ENCODE data around the gene NTRK2. TPM values are rescaled to one million over a fixed set of nuclear protein-coding genes. Genes with fewer than 3 reads are reported as not detected.

Gene NTRK2
- total RNA-seq, 5 donors from 2014 or later (not counting 1 experiment from before 2014, with no cell fraction given) = 0.05 to 0.39 (median 0.12) TPM; not detected in 1

DNA sequence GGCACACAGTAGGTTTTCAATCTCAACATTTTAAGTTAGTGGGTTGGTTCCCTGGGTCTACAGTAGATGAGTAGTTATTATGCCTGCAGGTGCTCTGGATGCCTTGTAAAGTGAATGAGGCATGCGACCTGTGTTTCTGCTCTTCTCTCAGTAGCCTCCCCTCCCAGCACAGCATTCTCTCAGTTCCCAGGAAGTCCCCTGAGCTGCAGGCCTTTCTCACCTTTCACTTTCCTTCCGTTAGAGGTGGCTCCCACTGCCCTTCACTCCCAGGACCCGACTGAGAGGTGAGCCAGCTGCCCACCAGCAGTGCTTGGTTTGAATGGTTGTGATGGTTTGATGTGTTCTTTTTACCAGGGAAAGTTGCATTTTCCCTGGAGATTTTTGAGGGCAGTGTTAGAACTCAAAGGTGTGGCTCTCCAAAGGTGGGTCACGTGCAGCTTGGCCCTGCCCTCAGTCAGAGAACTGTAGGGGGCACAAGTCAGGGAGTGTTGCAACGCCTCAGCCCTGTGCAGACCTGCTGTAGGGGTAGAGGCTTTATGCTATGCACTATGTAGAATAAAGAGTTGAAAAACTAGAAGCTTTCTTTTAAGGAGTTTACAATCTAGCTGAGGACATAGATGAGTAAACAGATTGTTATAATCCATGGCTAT, 173.8 kb downstream of the NTRK2 start:
- H3K9me3 Mint-ChIP-seq = peaks cover 0 to 13% (median 0%) of the 10 kb centered on the region in 3 donors
- DNase-seq = no peak
- Histone ChIP-seq H3K4me1 (ENCODE audit: control insufficient read depth in 1 of 2, extremely low read depth in 1 of 2, insufficient read depth in 2 of 2, low read length in 2 of 2) (no peaks in the 10 kb centered on the region), H3K27ac (ENCODE audit: low read length) (no peak overlapping the region), H3K36me3 (ENCODE audit: control insufficient read depth in 2 of 2, extremely low read depth in 1 of 2, insufficient read depth in 1 of 2, low read length in 1 of 2) (no peaks in the 10 kb centered on the region), H3K4me3 (ENCODE audit: control insufficient read depth in 1 of 2, extremely low read depth in 1 of 2, low read length in 1 of 2) (no peak overlapping the region), H3K9me3 (no peaks in the 10 kb centered on the region), H3K27me3 (replicated peaks in 1 of 2; ENCODE audit: control insufficient read depth in 2 of 2, extremely low read depth in 1 of 2, insufficient read depth in 2 of 2, low read length in 1 of 2) (peaks cover 0 to 5% of the 10 kb centered on the region in 2 experiments)
- ChIA-PET POLR2A (interaction anchor here in 1 of 2 donors (0.8 kb wide), 1 partner anchor 9 kb away, joined by 4 read pairs; no protein-coding TSS in a partner anchor), CTCF (no interaction called here)
- H3K4me1 Mint-ChIP-seq = no peaks in the 10 kb centered on the region
- H3K27me3 Mint-ChIP-seq = peaks cover 6 to 12% of the 10 kb centered on the region in 2 donors
- H3K36me3 Mint-ChIP-seq = no peaks in the 10 kb centered on the region
- H3K4me3 Mint-ChIP-seq = no peak overlapping the region
- H3K27ac Mint-ChIP-seq = no peak overlapping the region
- 63% methylated on average over 1 of the region's 5 CpGs for WGBS (ENCODE audit: insufficient coverage)
- ATAC-seq (replicated peaks in 1 of 4) = no peak

GRCh38 chr9:84845956-84846900, 176.7 kb downstream of the NTRK2 start:
- Histone ChIP-seq H3K4me3 (ENCODE audit: control insufficient read depth in 1 of 2, extremely low read depth in 1 of 2, low read length in 1 of 2) (no peak overlapping the region), H3K4me1 (ENCODE audit: control insufficient read depth in 1 of 2, extremely low read depth in 1 of 2, insufficient read depth in 2 of 2, low read length in 2 of 2) (no peaks in the 10 kb centered on the region), H3K36me3 (ENCODE audit: control insufficient read depth in 2 of 2, extremely low read depth in 1 of 2, insufficient read depth in 1 of 2, low read length in 1 of 2) (no peaks in the 10 kb centered on the region), H3K9me3 (no peaks in the 10 kb centered on the region), H3K27me3 (replicated peaks in 1 of 2; ENCODE audit: control insufficient read depth in 2 of 2, extremely low read depth in 1 of 2, insufficient read depth in 2 of 2, low read length in 1 of 2) (peaks cover 0 to 5% of the 10 kb centered on the region in 2 experiments), H3K27ac (ENCODE audit: low read length) (no peak overlapping the region)
- Mint-ChIP-seq H3K36me3 (no peaks in the 10 kb centered on the region), H3K4me3 (no peak overlapping the region), H3K9me3 (peaks cover 0 to 9% (median 0%) of the 10 kb centered on the region in 3 donors), H3K27ac (no peak overlapping the region), H3K4me1 (no peaks in the 10 kb centered on the region), H3K27me3 (peaks cover 0 to 2% of the 10 kb centered on the region in 2 donors)
- ChIA-PET POLR2A (no interaction called here), CTCF (no interaction called here)
- DNase-seq (no peak), ATAC-seq (replicated peaks in 1 of 4) (no peak)
- 80% methylated on average over 1 of the region's 7 CpGs for WGBS (ENCODE audit: insufficient coverage)

- no peaks in the 10 kb centered on the region for H3K4me1 Mint-ChIP-seq
- no peak overlapping the region for H3K4me3 Mint-ChIP-seq
- H3K27ac Mint-ChIP-seq = no peak overlapping the region
- Histone ChIP-seq H3K27me3 (replicated peaks in 1 of 2; ENCODE audit: control insufficient read depth in 2 of 2, extremely low read depth in 1 of 2, insufficient read depth in 2 of 2, low read length in 1 of 2) (peaks cover 0 to 5% of the 10 kb centered on the region in 2 experiments), H3K4me3 (ENCODE audit: control insufficient read depth in 1 of 2, extremely low read depth in 1 of 2, low read length in 1 of 2) (no peak overlapping the region), H3K9me3 (no peaks in the 10 kb centered on the region), H3K27ac (ENCODE audit: low read length) (no peak overlapping the region), H3K4me1 (ENCODE audit: control insufficient read depth in 1 of 2, extremely low read depth in 1 of 2, insufficient read depth in 2 of 2, low read length in 2 of 2) (no peaks in the 10 kb centered on the region), H3K36me3 (ENCODE audit: control insufficient read depth in 2 of 2, extremely low read depth in 1 of 2, insufficient read depth in 1 of 2, low read length in 1 of 2) (no peaks in the 10 kb centered on the region)
- no peaks in the 10 kb centered on the region for H3K36me3 Mint-ChIP-seq
- CTCF ChIA-PET = no interaction called here
- POLR2A ChIA-PET = no interaction called here
- DNase-seq (no peak), ATAC-seq (replicated peaks in 1 of 4) (no peak)
- H3K27me3 Mint-ChIP-seq = no peaks in the 10 kb centered on the region
- peaks cover 0 to 5% (median 0%) of the 10 kb centered on the region in 3 donors for H3K9me3 Mint-ChIP-seq
Measured at GRCh38 chr9:84846906-84847305, 177.4 kb downstream of the NTRK2 start.

DNA sequence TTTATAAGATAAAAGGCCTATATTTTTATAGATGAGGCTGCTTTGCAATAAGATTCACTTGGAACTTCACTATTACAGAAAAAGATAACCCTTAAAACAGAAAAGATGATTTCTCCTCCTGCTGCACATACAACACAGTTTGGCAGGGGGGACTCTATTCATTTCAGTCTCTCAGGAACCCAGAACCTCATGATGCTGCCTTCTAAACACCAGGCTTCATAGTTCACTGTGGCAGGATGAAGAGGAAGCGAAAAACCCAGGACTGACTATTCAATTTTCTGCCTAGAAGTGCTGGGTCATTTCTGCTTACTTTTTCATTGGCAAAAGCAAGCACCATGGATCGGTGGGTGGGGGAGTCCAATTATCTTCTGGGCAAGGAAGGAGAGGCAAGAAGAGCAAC, 179.5 kb downstream of the NTRK2 start:
- H3K4me3 Mint-ChIP-seq = no peak overlapping the region
- no peaks in the 10 kb centered on the region for H3K4me1 Mint-ChIP-seq
- DNase-seq (no peak), ATAC-seq (replicated peaks in 1 of 4) (no peak)
- H3K9me3 ChIP-seq = no peaks in the 10 kb centered on the region
- ChIA-PET CTCF (no interaction called here), POLR2A (no interaction called here)
- no peaks in the 10 kb centered on the region for H3K36me3 Mint-ChIP-seq
- no peak overlapping the region for H3K27ac Mint-ChIP-seq
- H3K9me3 Mint-ChIP-seq = no peaks in the 10 kb centered on the region
- no peaks in the 10 kb centered on the region for H3K4me1 ChIP-seq (ENCODE audit: control insufficient read depth in 1 of 2, extremely low read depth in 1 of 2, insufficient read depth in 2 of 2, low read length in 2 of 2)
- H3K27me3 Mint-ChIP-seq = no peaks in the 10 kb centered on the region
- no peak overlapping the region for H3K4me3 ChIP-seq (ENCODE audit: control insufficient read depth in 1 of 2, extremely low read depth in 1 of 2, low read length in 1 of 2)
- 80% methylated on average over 1 of the region's 2 CpGs for WGBS (ENCODE audit: insufficient coverage)
- H3K27me3 ChIP-seq (replicated peaks in 1 of 2; ENCODE audit: control insufficient read depth in 2 of 2, extremely low read depth in 1 of 2, insufficient read depth in 2 of 2, low read length in 1 of 2) = no peaks in the 10 kb centered on the region
- H3K36me3 ChIP-seq (ENCODE audit: control insufficient read depth in 2 of 2, extremely low read depth in 1 of 2, insufficient read depth in 1 of 2, low read length in 1 of 2) = no peaks in the 10 kb centered on the region
- H3K27ac ChIP-seq (ENCODE audit: low read length) = no peak overlapping the region

DNA sequence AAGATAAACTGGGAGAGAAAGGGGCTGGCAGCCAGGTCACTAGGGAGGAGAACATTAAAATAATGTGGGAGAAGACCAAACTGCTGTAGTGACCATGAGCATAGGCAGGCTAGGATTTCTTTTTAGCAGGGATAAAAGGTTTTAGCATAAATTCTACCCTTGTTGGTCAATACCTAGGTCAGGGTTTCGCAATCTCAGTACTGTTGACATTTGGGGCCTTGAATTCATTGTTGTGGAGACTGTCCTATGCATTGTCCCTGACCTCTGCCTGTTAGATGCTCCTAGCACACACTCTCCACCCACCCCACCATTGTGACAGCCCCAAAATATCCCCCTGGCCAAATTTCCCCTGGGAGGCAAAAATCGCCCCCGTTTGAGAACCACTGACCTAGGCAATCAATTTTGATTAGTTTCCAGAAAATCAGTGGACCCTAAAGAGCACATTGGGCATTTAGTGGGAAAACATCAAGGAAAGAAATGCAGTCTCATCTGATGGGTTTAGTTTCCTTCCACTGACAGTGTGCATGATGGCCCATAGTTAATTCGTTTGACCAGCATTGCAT, 181.4 kb downstream of the NTRK2 start:
- no CpG with 5 or more reads among the region's 4 CpGs for WGBS (ENCODE audit: insufficient coverage)
- Mint-ChIP-seq H3K4me1 (no peaks in the 10 kb centered on the region), H3K4me3 (no peak overlapping the region), H3K36me3 (no peaks in the 10 kb centered on the region), H3K9me3 (no peaks in the 10 kb centered on the region), H3K27ac (no peak overlapping the region), H3K27me3 (peaks cover 3 to 5% of the 10 kb centered on the region in 2 donors)
- ATAC-seq (replicated peaks in 1 of 4) (no peak), DNase-seq (no peak)
- H3K4me1 ChIP-seq (ENCODE audit: control insufficient read depth in 1 of 2, extremely low read depth in 1 of 2, insufficient read depth in 2 of 2, low read length in 2 of 2) = no peaks in the 10 kb centered on the region
- POLR2A ChIA-PET = no interaction called here
- no peak overlapping the region for H3K4me3 ChIP-seq (ENCODE audit: control insufficient read depth in 1 of 2, extremely low read depth in 1 of 2, low read length in 1 of 2)
- no peaks in the 10 kb centered on the region for H3K36me3 ChIP-seq (ENCODE audit: control insufficient read depth in 2 of 2, extremely low read depth in 1 of 2, insufficient read depth in 1 of 2, low read length in 1 of 2)
- no peaks in the 10 kb centered on the region for H3K27me3 ChIP-seq (replicated peaks in 1 of 2; ENCODE audit: control insufficient read depth in 2 of 2, extremely low read depth in 1 of 2, insufficient read depth in 2 of 2, low read length in 1 of 2)
- no peaks in the 10 kb centered on the region for H3K9me3 ChIP-seq
- H3K27ac ChIP-seq (ENCODE audit: low read length) = no peak overlapping the region
- CTCF ChIA-PET = no interaction called here

DNA sequence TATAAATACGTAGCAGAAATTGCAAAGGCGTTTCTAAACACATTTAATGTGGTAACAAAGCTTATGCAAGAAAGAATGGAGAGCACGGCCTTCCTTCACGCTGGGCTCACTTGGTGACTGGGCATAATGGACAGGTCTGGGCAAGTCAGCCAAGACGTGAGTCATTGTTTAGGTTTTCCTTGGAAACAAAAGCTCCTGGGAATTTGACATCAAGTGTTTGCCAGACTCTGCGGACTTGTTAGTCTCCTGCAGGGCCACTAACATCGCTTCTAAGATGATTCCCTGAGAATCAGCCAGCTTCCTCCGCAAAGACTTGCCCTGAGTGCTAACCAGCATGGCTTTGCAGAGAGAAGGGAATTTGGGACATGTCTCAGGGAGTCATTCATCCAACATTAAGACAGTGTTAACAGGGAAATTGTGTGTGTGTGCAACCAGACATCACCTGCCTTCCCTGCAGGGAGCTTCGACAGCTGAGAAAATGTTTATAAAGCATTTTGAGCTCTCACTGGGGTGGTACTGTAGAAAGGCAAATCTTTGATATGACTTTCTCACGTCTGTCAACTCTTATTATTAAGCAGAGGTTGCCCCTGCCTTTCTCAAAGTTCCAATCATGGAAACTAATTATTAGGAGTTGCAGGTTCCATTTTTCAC, 182.5 kb downstream of the NTRK2 start:
- no peaks in the 10 kb centered on the region for H3K4me1 Mint-ChIP-seq
- H3K27me3 Mint-ChIP-seq = peaks cover 3 to 5% of the 10 kb centered on the region in 2 donors
- no peaks in the 10 kb centered on the region for H3K36me3 ChIP-seq (ENCODE audit: control insufficient read depth in 2 of 2, extremely low read depth in 1 of 2, insufficient read depth in 1 of 2, low read length in 1 of 2)
- no peaks in the 10 kb centered on the region for H3K36me3 Mint-ChIP-seq
- no peak for DNase-seq
- CTCF ChIA-PET = interaction anchor here in 1 of 2 donors (0.6 kb wide), 1 partner anchor 289 kb away, joined by 3 read pairs; no protein-coding TSS in a partner anchor
- H3K27me3 ChIP-seq (replicated peaks in 1 of 2; ENCODE audit: control insufficient read depth in 2 of 2, extremely low read depth in 1 of 2, insufficient read depth in 2 of 2, low read length in 1 of 2) = no peaks in the 10 kb centered on the region
- no peaks in the 10 kb centered on the region for H3K9me3 Mint-ChIP-seq
- H3K4me3 Mint-ChIP-seq = no peak overlapping the region
- no peak overlapping the region for H3K27ac Mint-ChIP-seq
- no peaks in the 10 kb centered on the region for H3K9me3 ChIP-seq
- no peak for ATAC-seq (replicated peaks in 1 of 4)
- H3K4me1 ChIP-seq (ENCODE audit: control insufficient read depth in 1 of 2, extremely low read depth in 1 of 2, insufficient read depth in 2 of 2, low read length in 2 of 2) = no peaks in the 10 kb centered on the region
- POLR2A ChIA-PET = interaction anchor here in 1 of 2 donors (0.9 kb wide), 1 partner anchor 8 kb away, joined by 4 read pairs; no protein-coding TSS in a partner anchor
- 78% methylated on average over 7 of the region's 10 CpGs for WGBS (ENCODE audit: insufficient coverage)
- H3K27ac ChIP-seq (ENCODE audit: low read length) = no peak overlapping the region
- no peak overlapping the region for H3K4me3 ChIP-seq (ENCODE audit: control insufficient read depth in 1 of 2, extremely low read depth in 1 of 2, low read length in 1 of 2)
